ENCODE results near the gene SRRD.
"Not testable (repeated sequence)": the region's sequence is repeated elsewhere in the genome, so short reads cannot be mapped to it uniquely, and the experiment has no call there.

Gene SRRD

DNA sequence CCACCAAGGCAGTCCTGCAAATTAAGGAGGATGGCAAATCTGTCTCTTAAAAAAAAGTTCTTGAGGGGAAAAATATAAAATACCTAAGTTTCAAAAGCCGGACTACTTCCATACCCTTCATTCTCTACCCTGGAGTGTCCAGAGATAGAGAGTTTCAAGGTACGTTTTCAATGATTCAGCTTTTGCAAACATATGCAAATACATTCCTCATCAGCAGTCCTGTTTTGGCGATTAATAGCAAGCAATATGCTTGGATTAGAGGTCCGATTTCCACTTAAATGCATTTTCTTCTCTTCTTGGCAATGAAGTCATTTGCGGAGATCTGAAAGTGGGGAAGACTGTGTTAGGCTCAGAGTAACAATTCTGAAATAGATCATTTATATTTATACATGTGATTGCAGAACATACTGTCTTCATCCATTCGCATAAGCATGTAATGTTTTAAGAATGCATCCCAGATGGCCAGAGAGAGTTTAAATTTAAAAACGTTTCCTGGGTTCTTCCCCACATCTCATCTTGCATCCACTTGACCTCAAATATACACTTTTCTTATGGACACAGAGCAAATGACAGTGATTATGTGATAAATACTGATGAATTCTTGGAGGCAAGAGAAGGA lies 42.4 kb downstream of the SRRD start:
- DNase-seq, result no peak

GRCh38 chr22:26527167-26527566 lies 43.5 kb downstream of the SRRD start:
- no peak for DNase-seq

DNA sequence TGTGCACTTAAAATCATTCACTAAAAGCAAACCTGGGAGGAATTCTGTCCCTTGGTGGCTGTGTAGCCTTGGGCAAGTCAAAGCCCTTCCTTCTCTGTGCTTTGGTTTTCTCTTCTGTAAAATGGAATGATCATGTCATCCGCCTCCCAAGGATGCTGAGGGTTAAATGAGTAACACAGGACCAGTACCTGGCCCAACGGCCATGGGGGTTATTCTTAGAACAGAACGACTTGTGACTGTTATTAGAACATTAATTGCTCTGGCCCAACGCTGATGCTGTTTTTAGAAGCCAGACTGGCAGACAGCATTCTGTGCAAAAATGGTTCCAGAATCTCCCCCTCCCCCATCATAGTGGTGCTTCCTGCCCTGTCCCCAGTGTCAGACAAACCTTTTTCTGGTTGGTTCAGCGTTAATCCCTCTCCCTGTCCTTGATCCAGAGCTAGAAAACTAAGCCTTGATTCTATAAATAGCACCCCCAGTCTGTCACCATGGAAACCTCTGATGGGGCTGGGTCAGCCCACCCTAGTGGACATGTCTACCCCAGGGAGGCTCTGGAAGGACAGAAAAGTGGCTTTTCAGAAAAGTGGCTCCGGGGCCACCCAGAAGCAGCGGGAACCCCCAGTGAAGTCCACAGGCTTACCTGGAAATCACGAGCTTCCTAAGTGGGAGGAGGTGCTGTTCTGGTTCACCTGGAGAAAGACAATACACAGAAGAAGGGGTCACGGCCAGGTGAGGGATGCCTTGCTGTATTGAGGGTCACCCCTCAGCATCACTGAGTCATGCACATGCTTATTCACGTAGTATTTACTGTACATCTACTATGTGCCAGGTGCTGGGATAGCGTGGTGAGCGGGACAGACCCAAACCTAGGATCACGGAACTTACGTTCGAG lies 44.1 kb downstream of the SRRD start:
- DNase-seq, result no peak

GRCh38 chr22:26528518-26528917 lies 44.8 kb downstream of the SRRD start:
- DNase-seq, result not testable (repeated sequence)

DNA sequence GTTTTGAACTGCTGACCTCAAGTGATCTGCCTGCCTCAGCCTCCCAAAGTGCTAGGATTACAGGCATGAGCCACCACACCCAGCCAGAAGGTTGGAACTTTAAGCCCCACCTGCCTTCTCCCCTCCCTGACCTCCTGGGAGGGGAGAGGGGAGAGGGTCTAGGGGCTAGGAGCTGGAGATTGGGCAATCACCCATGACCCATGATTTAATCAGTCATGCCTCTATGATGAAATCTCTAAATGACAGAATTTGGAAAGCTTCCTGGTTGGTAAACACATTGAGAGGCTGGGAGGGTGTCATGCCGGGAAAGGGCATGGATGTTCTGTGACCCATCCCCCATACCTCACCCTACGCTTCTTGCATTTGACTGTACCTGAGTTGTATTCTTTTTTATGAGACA lies 45.7 kb downstream of the SRRD start:
- DNase-seq, result no peak

DNA sequence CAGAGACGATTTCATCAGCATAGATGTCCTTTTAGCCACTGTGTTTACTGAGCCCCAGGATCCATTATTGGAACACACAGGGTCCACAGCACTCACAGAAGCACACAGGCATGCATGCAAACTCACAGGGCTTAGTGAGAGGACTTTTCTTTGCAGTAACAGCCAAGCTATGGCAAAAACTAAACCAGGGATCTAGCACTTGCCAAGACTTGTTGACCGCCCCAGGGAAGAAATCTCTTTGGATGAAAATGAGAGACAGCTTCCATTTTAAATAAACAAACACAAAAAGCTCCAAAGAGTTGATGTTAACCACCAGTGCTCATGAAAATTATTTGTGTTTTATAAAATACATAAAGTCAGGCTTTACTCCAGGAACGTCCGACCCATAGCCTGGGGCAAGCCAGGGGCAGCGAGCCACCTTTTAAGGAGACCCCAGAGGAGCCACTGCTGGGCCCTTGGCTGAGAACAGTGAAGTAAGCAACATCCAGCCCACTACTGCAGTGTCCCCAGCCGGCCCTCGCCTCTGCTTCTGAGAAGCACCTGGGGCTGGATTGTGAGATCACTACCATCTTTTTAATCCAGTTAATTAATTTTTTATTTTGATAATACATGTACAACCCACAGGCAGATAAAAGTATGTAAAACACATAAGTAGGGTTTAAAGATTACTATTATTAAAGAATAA lies 50.6 kb downstream of the SRRD start:
- DNase-seq, result no peak

DNA sequence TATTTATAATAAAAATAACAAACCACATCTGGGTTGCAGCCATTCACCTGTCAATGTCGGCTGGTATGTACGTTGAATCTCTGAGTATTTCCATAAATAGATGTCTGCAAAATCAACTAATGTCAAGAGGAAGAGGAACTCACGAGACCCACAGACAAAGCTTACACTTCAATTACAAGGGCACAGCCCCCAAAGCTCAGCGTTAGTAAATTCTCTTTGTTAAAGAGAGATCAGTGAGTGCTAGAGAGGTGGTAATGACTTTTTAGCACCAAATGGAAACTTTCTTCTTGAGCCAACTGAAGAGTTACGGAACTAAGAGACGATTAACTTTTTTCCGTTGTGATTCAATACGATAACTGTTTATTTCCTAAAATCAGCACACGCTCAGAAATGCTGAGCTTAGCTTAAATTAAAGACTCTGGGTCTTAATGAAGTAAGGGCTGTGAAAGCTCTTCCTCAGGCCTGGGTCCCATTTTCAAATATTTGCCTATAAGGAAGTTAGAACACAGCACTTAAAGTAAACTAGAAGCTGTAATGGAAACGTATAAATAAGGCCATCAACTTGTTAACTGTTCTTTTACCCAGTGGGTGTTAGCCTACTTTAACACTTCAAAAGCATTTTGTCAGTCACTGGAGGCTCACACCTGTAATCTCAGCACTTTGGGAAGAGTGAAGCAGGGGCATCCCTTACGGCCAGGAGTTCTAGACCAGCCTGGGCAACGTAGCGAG lies 51.4 kb downstream of the SRRD start:
- no peak for DNase-seq

DNA sequence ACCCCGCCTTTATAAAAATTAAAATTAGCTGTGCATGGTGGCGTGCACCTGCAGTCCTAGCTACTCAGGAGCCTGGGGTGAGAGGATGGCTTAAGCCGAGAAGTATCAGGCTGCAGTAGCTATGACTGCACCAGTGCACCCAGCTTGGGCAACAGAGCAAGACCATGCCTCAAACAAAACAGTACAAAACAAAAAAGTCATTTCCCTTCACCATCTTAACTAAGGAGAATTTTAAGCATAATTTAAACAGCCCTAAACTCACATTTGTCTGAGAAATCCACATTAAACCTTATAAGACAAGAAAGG lies 51.9 kb downstream of the SRRD start:
- DNase-seq, result no peak

- no peak for DNase-seq
These were observed 52.5 kb downstream of the SRRD start for GRCh38 chr22:26536056-26536761.

GRCh38 chr22:26536762-26537134 lies 53.1 kb downstream of the SRRD start:
- DNase-seq, result no peak

- no peak for DNase-seq
These were observed 56.4 kb downstream of the SRRD start for GRCh38 chr22:26540119-26540518.

- DNase-seq, result no peak
These were observed 57.6 kb downstream of the SRRD start for GRCh38 chr22:26541167-26541819.

- peak; percentile 25 for DNase-seq
These were observed 59.2 kb downstream of the SRRD start for GRCh38 chr22:26542831-26543230.

Measured in OCI-M1 (cell line).